H1 (cell line): Measurements from ENCODE around the gene GALNT18. TPM values are rescaled to one million over a fixed set of nuclear protein-coding genes. Genes with fewer than 3 reads are reported as not detected.

Experiments used
- CTBP2 ChIP-seq: IDR thresholded peaks from 2 replicates; pipeline ENCODE4 v1.7.0; 2011; ENCODE audit warnings: borderline replicate concordance, mild to moderate bottlenecking, moderate library complexity, mixed read lengths, low read length; ENCODE audit not compliant: insufficient read depth, insufficient read length
- JUND ChIP-seq: IDR thresholded peaks from 2 replicates; pipeline ENCODE4 v1.6.1; 2011; ENCODE audit warnings: mild to moderate bottlenecking, improper control_type of control experiment, low read length
- SIRT6 ChIP-seq: IDR thresholded peaks from one replicate; pipeline ENCODE4 v1.7.1; 2012; ENCODE audit warnings: low read length, inconsistent platforms
- SP2 ChIP-seq: IDR thresholded peaks from 2 replicates; pipeline ENCODE4 v1.6.1; 2012; ENCODE audit warnings: mild to moderate bottlenecking, low read length, inconsistent platforms
- TAF7 ChIP-seq: optimal IDR thresholded peaks from 2 replicates; pipeline ENCODE3; 2011; ENCODE audit warnings: low read depth, mild to moderate bottlenecking, inconsistent platforms, low read length, moderate library complexity, borderline replicate concordance
- TBP ChIP-seq: IDR thresholded peaks from 2 replicates; pipeline ENCODE4 v1.6.1; 2011; ENCODE audit warnings: low read depth, low read length, improper control_type of control experiment
- polyA plus RNA-seq, 7 experiments: library from polyadenylated mRNA; depleted of rRNA in 3 of 7; stranded (reverse) in 5 of 7; unstranded in 2 of 7; fragments of >200 nt in 5 of 7; fragments of 200-250 nt in 2 of 7; gene quantifications; 1 replicate in 5 of 7; 2 replicates in 1 of 7; 4 replicates in 1 of 7; pipeline versions ENCODE4 v1.2.1 to v1.2.3, GENCODE V29; 2011 to 2013; ENCODE audit warnings: missing spikeins in 2 of 7, mixed read lengths in 2 of 7
- total RNA-seq: library from RNA; stranded (reverse); fragmentation: NEBNext Ultra II Directional; extraction: Animal tissue kit (Norgen Biotek cat#: 25700); gene quantifications from 2 replicates; pipeline ENCODE4 v1.2.1, GENCODE V29; 2021

GALNT18 gene
- total and polyA plus RNA-seq, 2 of the 8 experiments (the other 6 are each of a cell fraction or from before 2014, with no cell fraction given): 6.0 to 9.4 TPM

DNA sequence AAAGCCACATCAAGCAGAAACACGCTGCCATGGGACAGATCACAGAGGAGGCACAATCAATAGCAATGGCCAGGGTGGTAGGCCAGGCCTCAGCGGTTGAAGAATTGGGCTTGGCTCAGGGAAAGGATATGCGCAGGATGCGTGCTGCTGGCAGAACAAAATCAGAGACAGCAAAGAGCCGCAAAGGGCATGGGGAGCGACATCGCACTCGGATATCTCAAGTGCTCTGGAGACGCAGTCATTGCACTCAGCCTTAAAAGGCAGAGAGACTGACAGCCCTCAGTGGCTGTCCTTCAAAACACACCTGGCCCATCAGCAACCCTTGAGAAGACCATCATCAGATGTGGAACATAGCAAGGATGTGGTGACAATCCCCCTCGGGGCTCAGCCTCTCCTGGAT, 319.2 kb downstream of the GALNT18 start (continued):
- no peak for TF ChIP-seq SIRT6
- no peak for TF ChIP-seq JUND
- TF ChIP-seq TBP: no peak
- TF ChIP-seq SP2: no peak
- no peak for TF ChIP-seq CTBP2
- no peak for TF ChIP-seq TAF7
